HepG2 (cell line): ENCODE measurements around the gene BCL2L2. TPM values are rescaled to one million over a fixed set of nuclear protein-coding genes. Genes with fewer than 3 reads are reported as not detected.
A peak's percentile ranks its signal among the peaks of the same experiment; 100 is the strongest.

Experiments used
- ARID2 ChIP-seq: sonication (generic); formaldehyde crosslinking; IDR thresholded peaks from 2 replicates; pipeline ENCODE4 v1.8.1; 2022; ENCODE audit warnings: mild to moderate bottlenecking, missing genetic modification reagents, borderline replicate concordance
- ARID5B ChIP-seq: IDR thresholded peaks from 2 replicates; pipeline ENCODE4 v1.4.0; 2020; ENCODE audit warnings: mild to moderate bottlenecking, missing genetic modification reagents
- CENPBD1 ChIP-seq: sonication (generic); formaldehyde crosslinking; IDR thresholded peaks from 2 replicates; pipeline ENCODE4 v1.8.0; 2022; ENCODE audit warnings: missing genetic modification reagents, low read depth, mild to moderate bottlenecking, borderline replicate concordance
- HNF1A ChIP-seq, 2 experiments: sonication (generic) in 1 of 2; formaldehyde crosslinking in 1 of 2; IDR thresholded peaks; 2 replicates each; pipeline versions ENCODE4 v1.4.0 to v1.6.1; 2016 to 2020; ENCODE audit warnings: borderline replicate concordance in 1 of 2, low read depth in 1 of 2, mild to moderate bottlenecking in 1 of 2, missing genetic modification reagents in 1 of 2
- KAT8 ChIP-seq: IDR thresholded peaks from 2 replicates; pipeline ENCODE4 v1.6.1; 2016; ENCODE audit warnings: missing genetic modification reagents, missing compliant biosample characterization
- SNAI1 ChIP-seq: sonication (generic); formaldehyde crosslinking; IDR thresholded peaks from 2 replicates; pipeline ENCODE4 v1.5.0; 2020; ENCODE audit warnings: mild to moderate bottlenecking, missing genetic modification reagents, borderline replicate concordance
- SNRNP70 ChIP-seq: fragments of 200-400 bp; formaldehyde crosslinking; IDR thresholded peaks from 2 replicates; pipeline ENCODE4 v1.6.1; 2017; ENCODE audit warnings: mild to moderate bottlenecking, low read depth, low read length, moderate library complexity
- ZNF710 ChIP-seq: sonication (generic); formaldehyde crosslinking; IDR thresholded peaks from 2 replicates; pipeline ENCODE4 v1.5.0; 2020; ENCODE audit warnings: mild to moderate bottlenecking, missing genetic modification reagents, borderline replicate concordance
- polyA plus RNA-seq, 8 experiments: library from polyadenylated mRNA; depleted of rRNA in 3 of 8; stranded (reverse) in 7 of 8; unstranded in 1 of 8; fragments of >200 nt; fragmentation: Illumina TruSeq in 4 of 8; extraction: Trizol in 4 of 8; gene quantifications; 2 replicates each; pipeline versions ENCODE4 v1.2.1 to v1.2.3, GENCODE V29; 2011 to 2016; ENCODE audit warnings: low read depth in 4 of 8, missing spikeins in 1 of 8, mixed read lengths in 1 of 8; ENCODE audit not compliant: insufficient read depth in 1 of 8
- total RNA-seq, 5 experiments: library from RNA; depleted of rRNA; stranded (reverse); fragments of >200 nt; fragmentation: Illumina TruSeq; extraction: Trizol; gene quantifications; 2 replicates each; pipeline ENCODE4 v1.2.3, GENCODE V29; 2016; ENCODE audit warnings: low read depth in 1 of 5

The BCL2L2 gene
- total and polyA plus RNA-seq, 2 of the 13 experiments (the other 11 are each of a cell fraction or from before 2014, with no cell fraction given): 28.1 to 49.8 TPM

GRCh38 chr14:23322568-23323517, 16.2 kb downstream of the BCL2L2 start (continued):
- no peak for TF ChIP-seq HNF1A (IDR thresholded peaks at IDR 0.05; ENCODE audit: low read depth)
- no peak for TF ChIP-seq HNF1A (CRISPR knock-in tag; IDR thresholded peaks at IDR 0.05; ENCODE audit: borderline replicate concordance)
- 0 out of 2 replicates have a peak, but pooled peaks have one; percentile 8 for TF ChIP-seq ZNF710 (CRISPR knock-in tag)
- TF ChIP-seq SNRNP70: no peak
- TF ChIP-seq KAT8 (CRISPR knock-in tag): no peak; the same call in 1 of the 2 replicates
- TF ChIP-seq CENPBD1 (CRISPR knock-in tag): no peak
- peak; percentile 14; the same call in 1 of the 2 replicates for TF ChIP-seq SNAI1
- no peak; the same call in 1 of the 2 replicates for TF ChIP-seq ARID2 (CRISPR knock-in tag)
- no peak for TF ChIP-seq ARID5B (CRISPR knock-in tag)
